K562 (cell line): ENCODE measurements around the gene SLC6A14. TPM values are rescaled to one million over a fixed set of nuclear protein-coding genes. Genes with fewer than 3 reads are reported as not detected.

Experiments used
- ATAC-seq: fragments of 200-7000 bp; cut with Tn5 transposase; 3 replicates; pipeline ENCODE4 v1.9.1; 2020; ENCODE audit warnings: moderate library complexity
- Bru-seq: library from RNA; stranded (reverse); fragments of 400-500 nt; gene quantifications from one replicate; lab custom pipeline; 2021; lab: Mats Ljungman, UMichigan
- BruChase-seq, 2 experiments: library from RNA; stranded (reverse); fragments of 400-500 nt; gene quantifications; one replicate each; lab custom pipeline; 2021; lab: Mats Ljungman, UMichigan
- BruUV-seq: library from RNA; stranded (reverse); fragments of 400-500 nt; replicated peaks from 2 replicates; lab custom pipeline; 2021; lab: Mats Ljungman, UMichigan
- CTCF ChIA-PET: fragments of 300-600 bp; formaldehyde crosslinking; extraction: SDS; loops from one replicate; lab custom pipeline; 2021; ENCODE audit warnings: low intra/inter-chr PET ratio; lab: Yijun Ruan, JAX
- POLR2A ChIA-PET: fragments of 300-600, 350-650 bp; sonication (Branson Sonifier 250); formaldehyde crosslinking; extraction: SDS; loops from one replicate; lab custom pipeline; 2021; ENCODE audit warnings: antibody characterized with exemption, inconsistent platforms; lab: Yijun Ruan, JAX
- DNase-seq, 4 experiments: peaks; one replicate each; pipeline versions ENCODE4 v3.0.0 to v3.0.0-alpha.2; 2011 to 2018; ENCODE audit warnings: low spot score in 3 of 4, mixed read lengths in 3 of 4; ENCODE audit errors: extremely low read depth in 1 of 4
- FAIRE-seq: peaks from 2 replicates; lab custom pipeline; 2011; peaks lifted over from hg19 to GRCh38; lab: Jason Lieb, UNC
- H2AFZ ChIP-seq: 2 replicates; pipeline ENCODE4 v1.6.0; 2011; ENCODE audit warnings: low read depth, low read length, control low read depth, inconsistent platforms
- H3K27ac ChIP-seq: fragments of 200-600 bp; 3 replicates; pipeline ENCODE4 v1.8.0; 2011; ENCODE audit warnings: low read depth, mild to moderate bottlenecking, control low read depth, inconsistent platforms, low read length, moderate library complexity, mixed read lengths; ENCODE audit errors: extremely low read depth
- H3K27me3 ChIP-seq, 2 experiments: fragments of 300-600 bp in 1 of 2; 2 replicates in 1 of 2; 3 replicates in 1 of 2; pipeline versions ENCODE4 v1.6.0 to v1.8.0; 2011; ENCODE audit warnings: inconsistent platforms in 2 of 2, low read length in 2 of 2, mild to moderate bottlenecking in 1 of 2, mixed read lengths in 1 of 2, moderate library complexity in 1 of 2; ENCODE audit not compliant: control insufficient read depth in 2 of 2, insufficient read depth in 2 of 2
- H3K36me3 ChIP-seq: fragments of 300-600 bp; 3 replicates; pipeline ENCODE4 v1.8.0; 2011; ENCODE audit warnings: mild to moderate bottlenecking, low read length, inconsistent platforms; ENCODE audit not compliant: control insufficient read depth, insufficient read depth
- H3K4me1 ChIP-seq, 2 experiments: fragments of 200-600 bp in 1 of 2; replicated peaks in 1 of 2; 2 replicates in 1 of 2; 3 replicates in 1 of 2; pipeline versions ENCODE4 v1.5.1 to v1.8.0; 2011; ENCODE audit warnings: inconsistent platforms in 2 of 2, low read length in 2 of 2, mild to moderate bottlenecking in 1 of 2, mixed read lengths in 1 of 2, moderate library complexity in 1 of 2; ENCODE audit not compliant: control insufficient read depth in 2 of 2, insufficient read depth in 2 of 2
- H3K4me2 ChIP-seq: 2 replicates; pipeline ENCODE4 v1.6.1; 2011; ENCODE audit warnings: low read length, control low read depth, inconsistent platforms, mixed read lengths; ENCODE audit not compliant: insufficient read depth
- H3K4me3 ChIP-seq: fragments of 200-600 bp; sonication (generic), shearing (Covaris generic); 2 replicates; pipeline ENCODE4 v1.5.1; 2016; ENCODE audit warnings: control low read depth, inconsistent platforms
- H3K79me2 ChIP-seq: fragments of 200-600 bp; 3 replicates; pipeline ENCODE4 v1.8.0; 2011; ENCODE audit warnings: low read length, inconsistent platforms; ENCODE audit not compliant: control insufficient read depth, insufficient read depth
- H3K9ac ChIP-seq, 2 experiments: 2 replicates each; pipeline versions ENCODE4 v1.6.0 to v1.6.1; 2011; ENCODE audit warnings: low read depth in 2 of 2, low read length in 2 of 2, control low read depth in 1 of 2, inconsistent platforms in 1 of 2, mild to moderate bottlenecking in 1 of 2, mixed read lengths in 1 of 2; ENCODE audit not compliant: insufficient read depth in 1 of 2
- H3K9me1 ChIP-seq: one replicate; pipeline ENCODE4 v1.6.0; 2011; ENCODE audit warnings: inconsistent platforms, mild to moderate bottlenecking, low read length, moderate library complexity; ENCODE audit not compliant: control insufficient read depth, insufficient read depth
- H3K9me3 ChIP-seq: replicated peaks from 2 replicates; pipeline ENCODE4 v1.5.1; 2011; ENCODE audit warnings: low read depth, low read length, inconsistent platforms; ENCODE audit not compliant: control insufficient read depth, insufficient read depth
- H4K20me1 ChIP-seq: replicated peaks from 2 replicates; pipeline ENCODE4 v1.6.1; 2011; ENCODE audit warnings: low read length, inconsistent platforms, mixed read lengths; ENCODE audit not compliant: control insufficient read depth, insufficient read depth
- ELF2 ChIP-seq: fragments of 250-450 bp; sonication (Bioruptor Pico); IDR thresholded peaks from 2 replicates; pipeline ENCODE4 v1.5.0; 2021; ENCODE audit warnings: mild to moderate bottlenecking
- GATA2 ChIP-seq: sonication (generic); formaldehyde crosslinking; IDR thresholded peaks from 2 replicates; pipeline ENCODE4 v1.4.0; 2020; ENCODE audit warnings: mild to moderate bottlenecking, missing genetic modification reagents
- GATAD2B ChIP-seq: fragments of 450-650 bp; IDR thresholded peaks from 2 replicates; pipeline ENCODE4 v1.6.1; 2017; ENCODE audit warnings: mild to moderate bottlenecking, borderline replicate concordance
- HNRNPL ChIP-seq: fragments of 200-400 bp; formaldehyde crosslinking; IDR thresholded peaks from 2 replicates; pipeline ENCODE4 v1.6.1; 2017; ENCODE audit warnings: low read depth, mild to moderate bottlenecking, low read length
- NKRF ChIP-seq: fragments of 450-650 bp; IDR thresholded peaks from 2 replicates; pipeline ENCODE4 v1.6.1; 2016; ENCODE audit warnings: borderline replicate concordance
- NONO ChIP-seq, 2 experiments: fragments of 200-400 bp in 1 of 2; fragments of 450-650 bp in 1 of 2; formaldehyde crosslinking in 1 of 2; IDR thresholded peaks; 2 replicates each; pipeline ENCODE4 v1.6.1; 2017; ENCODE audit warnings: low read depth in 2 of 2, mild to moderate bottlenecking in 2 of 2, moderate library complexity in 2 of 2, low read length in 1 of 2
- ZNF311 ChIP-seq: fragments of 250-450 bp; sonication (Bioruptor Pico); IDR thresholded peaks from 2 replicates; pipeline ENCODE4 v1.4.0; 2020; ENCODE audit warnings: mild to moderate bottlenecking, moderate library complexity
- WGBS: fragments of 100-300 bp; shearing (Covaris generic); methylation state at CpG from one replicate; pipeline ENCODE4 v1.1.6; 2016; ENCODE audit warnings: low coverage, mixed read lengths; ENCODE audit not compliant: insufficient coverage; ENCODE audit errors: missing lambda C conversion rate; 5-methylcytosine and 5-hydroxymethylcytosine counted together
- in situ Hi-C: fragments of 300-500 bp; cut with MboI; formaldehyde crosslinking; loops from 4 replicates; pipeline ENCODE4 v1.15.0; 2018; ENCODE audit warnings: inconsistent platforms, mixed read lengths
- intact Hi-C: fragments of 100-400 bp; cut with micrococcal nuclease; formaldehyde crosslinking; loops from 2 replicates; pipeline ENCODE4 v1.14.2; 2022
- long read RNA-seq, 3 experiments: library from polyadenylated mRNA in 2 of 3; library from RNA in 1 of 3; unstranded in 2 of 3; stranded (forward) in 1 of 3; transcript quantifications; one replicate each; pipeline ENCODE4 v2.0.0, GENCODE V29; 2019 to 2022
- polyA minus RNA-seq, 3 experiments: library from RNA; depleted of rRNA, polyadenylated mRNA; stranded (reverse); fragments of >200 nt; gene quantifications; 2 replicates each; pipeline ENCODE4 v1.2.3, GENCODE V29; 2011
- polyA plus RNA-seq, 8 experiments: library from polyadenylated mRNA; depleted of rRNA in 4 of 8; stranded (reverse) in 5 of 8; unstranded in 3 of 8; fragments of >200 nt; fragmentation: Nextera tagmentation in 2 of 8; fragmentation: Illumina TruSeq in 1 of 8; extraction: Ambion mirVana in 2 of 8; extraction: Trizol in 1 of 8; gene quantifications; 2 replicates each; pipeline versions ENCODE4 v1.2.1 to v1.2.3, GENCODE V29; 2011 to 2014; ENCODE audit warnings: inconsistent platforms in 1 of 8, missing spikeins in 1 of 8
- total RNA-seq, 7 experiments: library from RNA; depleted of rRNA in 6 of 7; stranded (reverse); fragments of >200 nt in 6 of 7; fragmentation: Illumina TruSeq in 2 of 7; extraction: Trizol in 2 of 7; gene quantifications; 2 replicates each; pipeline versions ENCODE4 v1.2.1 to v1.2.3, GENCODE V29; 2011 to 2021; ENCODE audit warnings: low replicate concordance in 1 of 7

SLC6A14 gene
- not detected in 2 replicates for total RNA-seq (2011; cell fraction: chromatin; rRNA removed; ENCODE audit: low replicate concordance)
- total RNA-seq (2011; cell fraction: nucleolus; rRNA removed): not detected in 2 replicates
- total RNA-seq (2011; cell fraction: nucleoplasm; rRNA removed): not detected in 2 replicates
- total RNA-seq (2014; rRNA removed) (not detected in 2 replicates), total RNA-seq (2014; rRNA removed; fragmentation: Illumina TruSeq; extraction: Trizol) (not detected in 2 replicates), total RNA-seq (2015; rRNA removed; fragmentation: Illumina TruSeq; extraction: Trizol) (not detected in 2 replicates), total RNA-seq (2021) (0.04 TPM in 2 replicates), polyA plus RNA-seq (2011; rRNA removed) (not detected in 2 replicates), polyA plus RNA-seq (2014; fragmentation: Illumina TruSeq; extraction: Trizol) (not detected in 2 replicates), polyA plus RNA-seq (2014; fragmentation: Nextera tagmentation; extraction: Ambion mirVana) (not detected), polyA plus RNA-seq (2014; rRNA removed) (not detected in 2 replicates), polyA minus RNA-seq (2011; rRNA and poly(A)+ RNA removed) (not detected in 2 replicates), Bru-seq, nascent RNA (not detected), BruChase-seq, experiment 1, labeled RNA remaining after a 2-hour chase (not detected), BruChase-seq, experiment 2, labeled RNA remaining after a 6-hour chase (not detected)
- not detected in 2 replicates for polyA plus RNA-seq (2011; cell fraction: cytosol; rRNA removed)
- polyA plus RNA-seq (2011; cell fraction: nucleus; rRNA removed): not detected in 2 replicates
- not detected in 2 replicates for polyA plus RNA-seq (2012)
- polyA minus RNA-seq (2011; cell fraction: cytosol; rRNA and poly(A)+ RNA removed): not detected in 2 replicates
- polyA minus RNA-seq (2011; cell fraction: nucleus; rRNA and poly(A)+ RNA removed): not detected in 2 replicates
- long read RNA-seq, experiment 1: 0 reads
- long read RNA-seq, experiment 2: 0 reads
- long read RNA-seq, experiment 3: 0 reads

- POLR2A ChIA-PET: no interaction called here
- DNase-seq (no peak), ATAC-seq (no peak), FAIRE-seq (no peak)
- Histone ChIP-seq H3K4me3 (no peak within 1 kb of the TSS), H4K20me1 (no peaks in the 10 kb centered on the region), H3K9me1 (no peaks in the 10 kb centered on the region), H3K4me2 (no peak within 1 kb of the TSS), H3K27ac (no peak within 1 kb of the TSS), H3K79me2 (no peaks in the 10 kb centered on the region), H3K36me3 (no peaks in the 10 kb centered on the region), H3K9me3 (no peaks in the 10 kb centered on the region), H2AFZ (no peak within 1 kb of the TSS), H3K9ac (no peak within 1 kb of the TSS), H3K27me3 (no peaks in the 10 kb centered on the region), H3K4me1 (no peaks in the 10 kb centered on the region)
- no peak for TF ChIP-seq GATA2
- 2% methylated on average over 8 of the region's 9 CpGs for WGBS
- CTCF ChIA-PET: no interaction called here
- no TSS peak for BruUV-seq
- intact Hi-C loops (no loop called here), in situ Hi-C loops (no loop called here)
These were observed at the start of gene SLC6A14 for GRCh38 chrX:116436358-116436816. SLC6A14 (plus strand) TSS chrX:116436606; CDS start chrX:116436710, 104 bp downstream.

- in situ Hi-C loops (no loop called here), intact Hi-C loops (no loop called here)
- H3K79me2 ChIP-seq: no peaks in the 10 kb centered on the region
- CTCF ChIA-PET: no interaction called here
- H3K27me3 ChIP-seq: no peaks in the 10 kb centered on the region
- WGBS: 3% methylated on average over 5 of the region's 7 CpGs
- FAIRE-seq: no peak
- H2AFZ ChIP-seq: no peak overlapping the region
- no peaks in the 10 kb centered on the region for H4K20me1 ChIP-seq
- no peak for ATAC-seq
- H3K4me1 ChIP-seq: no peaks in the 10 kb centered on the region
- DNase-seq: no peak
- BruUV-seq: no TSS peak
- H3K36me3 ChIP-seq: no peaks in the 10 kb centered on the region
- H3K27ac ChIP-seq: no peak overlapping the region
- no peak overlapping the region for H3K4me2 ChIP-seq
- no peaks in the 10 kb centered on the region for H3K9me1 ChIP-seq
- H3K9ac ChIP-seq: no peak overlapping the region
- H3K4me3 ChIP-seq: no peak overlapping the region
- POLR2A ChIA-PET: no interaction called here
- no peaks in the 10 kb centered on the region for H3K9me3 ChIP-seq
- TF ChIP-seq HNRNPL (no peak), GATAD2B (no peak), NONO (IDR thresholded peaks at IDR 0.05; ENCODE audit: low read depth in 2 of 2, low read length in 1 of 2) (no peak), ZNF311 (CRISPR knock-in tag) (no peak), ELF2 (CRISPR knock-in tag) (no peak), NKRF (no peak)
These were observed 40.7 kb upstream of the SLC6A14 start for GRCh38 chrX:116395752-116396151.
